Esophagus (tissue), 2 donors: ENCODE data around the gene CENPL. TPM values are rescaled to one million over a fixed set of nuclear protein-coding genes. Genes with fewer than 3 reads are reported as not detected.
"Not testable (repeated sequence)": the region's sequence is repeated elsewhere in the genome, so short reads cannot be mapped to it uniquely, and the experiment has no call there.

Source experiments
- H3K27ac ChIP-seq, 2 donors: one replicate each; pipeline ENCODE4 v1.5.1; 2013; ENCODE audit warnings: low read depth in 2 of 2, mild to moderate bottlenecking in 2 of 2, inconsistent platforms in 1 of 2, low read length in 1 of 2, moderate library complexity in 1 of 2
- H3K27me3 ChIP-seq, 2 donors: one replicate each; pipeline ENCODE4 v1.6.1; 2013; ENCODE audit warnings: low read length in 2 of 2, control low read depth in 1 of 2, mild to moderate bottlenecking in 1 of 2; ENCODE audit not compliant: insufficient read depth in 2 of 2, control insufficient read depth in 1 of 2
- H3K36me3 ChIP-seq, 2 donors: one replicate each; pipeline ENCODE4 v1.6.1; 2013; ENCODE audit warnings: low read length in 1 of 2; ENCODE audit not compliant: control insufficient read depth in 2 of 2, insufficient read depth in 2 of 2
- H3K4me1 ChIP-seq, 2 donors: one replicate each; pipeline ENCODE4 v1.6.1; 2013; ENCODE audit warnings: low read length in 1 of 2; ENCODE audit not compliant: control insufficient read depth in 2 of 2, insufficient read depth in 2 of 2
- H3K4me3 ChIP-seq, 2 donors: one replicate each; pipeline ENCODE4 v1.5.1; 2013; ENCODE audit warnings: low read length in 2 of 2, mild to moderate bottlenecking in 2 of 2, low read depth in 1 of 2, moderate library complexity in 1 of 2
- H3K9me3 ChIP-seq, 2 donors: one replicate each; pipeline ENCODE4 v1.6.1; 2013; ENCODE audit warnings: mild to moderate bottlenecking in 2 of 2, low read depth in 1 of 2, low read length in 1 of 2, moderate library complexity in 1 of 2; ENCODE audit not compliant: control insufficient read depth in 2 of 2, insufficient read depth in 1 of 2
- WGBS, 2 donors: extraction: QIAGEN DNeasy Blood & Tissue Kit; methylation state at CpG; one replicate each; pipeline ENCODE4 v1.1.7; 2013; 5-methylcytosine and 5-hydroxymethylcytosine counted together
- polyA plus RNA-seq, 2 donors: library from polyadenylated mRNA; stranded (reverse); fragments of 200-250 nt; gene quantifications; one replicate each; pipeline ENCODE4 v1.2.3, GENCODE V29; 2013
- donor health status: healthy with polysubstance abuse.
- donor health status: Bipolar disorder and iron deficiency.

The CENPL gene
- polyA plus RNA-seq, 2 donors = 2.1 to 3.2 TPM

GRCh38 chr1:173818459-173818858 is 6.2 kb downstream of the CENPL start:
- H3K27me3 ChIP-seq = no peaks in the 10 kb centered on the region
- no peaks in the 10 kb centered on the region for H3K4me1 ChIP-seq
- 90 to 92% methylated on average over 1 of the region's 1 CpG for WGBS, 2 donors
- H3K9me3 ChIP-seq = no peaks in the 10 kb centered on the region
- H3K36me3 ChIP-seq = no peaks in the 10 kb centered on the region
- H3K27ac ChIP-seq = no peak overlapping the region
- no peak overlapping the region for H3K4me3 ChIP-seq

GRCh38 chr1:173813654-173814053 is 11.0 kb downstream of the CENPL start:
- H3K9me3 ChIP-seq, H3K27me3 ChIP-seq, H3K4me3 ChIP-seq, H3K36me3 ChIP-seq, H3K4me1 ChIP-seq, H3K27ac ChIP-seq: not testable (repeated sequence)
- WGBS, 2 donors = 96 to 99% methylated on average over 5 of the region's 5 CpGs

GRCh38 chr1:173802961-173803360 is 21.7 kb downstream of the CENPL start:
- H3K9me3 ChIP-seq = no peaks in the 10 kb centered on the region
- H3K36me3 ChIP-seq = no peaks in the 10 kb centered on the region
- WGBS, 2 donors = 94 to 95% methylated on average over 2 of the region's 2 CpGs
- no peak overlapping the region for H3K4me3 ChIP-seq
- no peak overlapping the region for H3K27ac ChIP-seq
- no peaks in the 10 kb centered on the region for H3K27me3 ChIP-seq
- no peaks in the 10 kb centered on the region for H3K4me1 ChIP-seq

- H3K36me3 ChIP-seq, H3K27me3 ChIP-seq, H3K9me3 ChIP-seq, H3K27ac ChIP-seq, H3K4me3 ChIP-seq, H3K4me1 ChIP-seq: not testable (repeated sequence)
- WGBS, 2 donors = 98 to 100% methylated on average over 1 of the region's 1 CpG
Measured at GRCh38 chr1:173799995-173800394, 24.7 kb downstream of the CENPL start.

- H3K4me3 ChIP-seq = no peak overlapping the region
- no peaks in the 10 kb centered on the region for H3K36me3 ChIP-seq
- no peaks in the 10 kb centered on the region for H3K27me3 ChIP-seq
- no peaks in the 10 kb centered on the region for H3K4me1 ChIP-seq
- no peaks in the 10 kb centered on the region for H3K9me3 ChIP-seq
- no peak overlapping the region for H3K27ac ChIP-seq
Measured at GRCh38 chr1:173798078-173798477, 26.6 kb downstream of the CENPL start.

GRCh38 chr1:173789841-173790240 is 34.8 kb downstream of the CENPL start:
- WGBS, 2 donors = 95 to 97% methylated on average over 2 of the region's 2 CpGs
- Histone ChIP-seq H3K9me3 (no peaks in the 10 kb centered on the region), H3K36me3 (no peaks in the 10 kb centered on the region), H3K27ac (no peak overlapping the region), H3K27me3 (no peaks in the 10 kb centered on the region), H3K4me1 (no peaks in the 10 kb centered on the region), H3K4me3 (no peak overlapping the region)

GRCh38 chr1:173784997-173785396 is 39.7 kb downstream of the CENPL start:
- WGBS, 2 donors = 95% methylated on average over 7 of the region's 7 CpGs
- no peaks in the 10 kb centered on the region for H3K4me1 ChIP-seq
- no peaks in the 10 kb centered on the region for H3K9me3 ChIP-seq
- H3K4me3 ChIP-seq = no peak overlapping the region
- no peaks in the 10 kb centered on the region for H3K27me3 ChIP-seq
- peaks cover 5 to 6% of the 10 kb centered on the region in 2 donors for H3K36me3 ChIP-seq
- no peak overlapping the region for H3K27ac ChIP-seq

GRCh38 chr1:173779936-173780335 is 44.7 kb downstream of the CENPL start:
- H3K4me1 ChIP-seq = no peaks in the 10 kb centered on the region
- H3K36me3 ChIP-seq = peaks cover 11 to 13% of the 10 kb centered on the region in 2 donors
- H3K27ac ChIP-seq = no peak overlapping the region
- H3K9me3 ChIP-seq = no peaks in the 10 kb centered on the region
- WGBS, 2 donors = 96 to 98% methylated on average over 4 of the region's 4 CpGs
- H3K27me3 ChIP-seq = no peaks in the 10 kb centered on the region
- H3K4me3 ChIP-seq = no peak overlapping the region

GRCh38 chr1:173775578-173776226 is 49.0 kb downstream of the CENPL start:
- no peak overlapping the region for H3K27ac ChIP-seq
- 91 to 97% methylated on average over 5 of the region's 5 CpGs for WGBS, 2 donors

GRCh38 chr1:173771560-173771959 is 53.1 kb downstream of the CENPL start:
- H3K36me3 ChIP-seq = peaks cover 2 to 7% of the 10 kb centered on the region in 2 donors
- WGBS, 2 donors = 93 to 96% methylated on average over 1 of the region's 1 CpG
- H3K9me3 ChIP-seq = no peaks in the 10 kb centered on the region

More at GRCh38 chr1:173775578-173776226, 49.0 kb downstream of the CENPL start:
- Histone ChIP-seq H3K4me3 (no peak overlapping the region), H3K9me3 (no peaks in the 10 kb centered on the region), H3K36me3 (peaks cover 5 to 7% of the 10 kb centered on the region in 2 donors), H3K4me1 (no peaks in the 10 kb centered on the region), H3K27me3 (no peaks in the 10 kb centered on the region)

More at GRCh38 chr1:173771560-173771959, 53.1 kb downstream of the CENPL start:
- H3K27ac ChIP-seq = no peak overlapping the region
- no peaks in the 10 kb centered on the region for H3K4me1 ChIP-seq
- H3K27me3 ChIP-seq = no peaks in the 10 kb centered on the region
- H3K4me3 ChIP-seq = no peak overlapping the region
